B cell (primary cell): ENCODE results near the gene EPN2. TPM values are rescaled to one million over a fixed set of nuclear protein-coding genes. Genes with fewer than 3 reads are reported as not detected.

Experiments used
- ATAC-seq: fragments of 200-7000 bp; cut with Tn5 transposase; one replicate; pipeline ENCODE4 v1.10.0; 2021; ENCODE audit warnings: low read depth, mild to moderate bottlenecking, moderate number of reproducible peaks, moderate library complexity
- CTCF ChIA-PET: fragments of 350-600 bp; sonication (Branson Sonifier 250); formaldehyde crosslinking; loops from one replicate; lab custom pipeline; 2021; ENCODE audit warnings: antibody characterized with exemption, inconsistent platforms; lab: Charles Lee
- POLR2A ChIA-PET: fragments of 350-600 bp; sonication (Branson Sonifier 250); formaldehyde crosslinking; loops from one replicate; lab custom pipeline; 2021; ENCODE audit warnings: antibody characterized with exemption; lab: Charles Lee
- DNase-seq: peaks from one replicate; pipeline ENCODE4 v3.0.0; 2013
- H2AFZ ChIP-seq: 2 replicates; pipeline ENCODE4 v1.6.1; 2012; ENCODE audit warnings: mild to moderate bottlenecking, low read depth, low read length; ENCODE audit not compliant: insufficient read depth, poor library complexity, severe bottlenecking
- H3K27ac ChIP-seq, 2 donors: 1 replicate in 1 of 2; 2 replicates in 1 of 2; pipeline ENCODE4 v1.5.1; 2012 to 2013; ENCODE audit warnings: low read length in 2 of 2, mild to moderate bottlenecking in 2 of 2, moderate library complexity in 1 of 2
- H3K27me3 ChIP-seq, 4 experiments: fragments of 200-600 bp in 1 of 4; sonication (generic) in 1 of 4; replicated peaks in 1 of 4; 1 replicate in 2 of 4; 2 replicates in 2 of 4; pipeline versions ENCODE4 v1.6.1 to v1.7.0; 2013 to 2016; ENCODE audit warnings: low read length in 3 of 4, mild to moderate bottlenecking in 2 of 4, mixed read lengths in 1 of 4, moderate library complexity in 1 of 4; ENCODE audit not compliant: insufficient read depth in 4 of 4, control insufficient read depth in 3 of 4; ENCODE audit errors: control extremely low read depth in 1 of 4
- H3K36me3 ChIP-seq, 2 experiments: replicated peaks in 1 of 2; 1 replicate in 1 of 2; 2 replicates in 1 of 2; pipeline versions ENCODE4 v1.6.1 to v1.7.1; 2013; ENCODE audit warnings: low read length in 1 of 2; ENCODE audit not compliant: insufficient read depth in 2 of 2, control insufficient read depth in 1 of 2; ENCODE audit errors: control extremely low read depth in 1 of 2, extremely low read depth in 1 of 2
- H3K4me1 ChIP-seq, 2 donors: fragments of 200-600 bp in 1 of 2; sonication (generic) in 1 of 2; 1 replicate in 1 of 2; 2 replicates in 1 of 2; pipeline versions ENCODE4 v1.5.1 to v1.6.1; 2013 to 2017; ENCODE audit warnings: low read length in 2 of 2; ENCODE audit not compliant: control insufficient read depth in 2 of 2, insufficient read depth in 2 of 2
- H3K4me2 ChIP-seq: replicated peaks from 2 replicates; pipeline ENCODE3; 2012; ENCODE audit warnings: mild to moderate bottlenecking, low read depth, low read length; ENCODE audit not compliant: poor library complexity, severe bottlenecking
- H3K4me3 ChIP-seq, 5 experiments: fragments of 200-600 bp in 1 of 5; sonication (generic) in 1 of 5; 1 replicate in 3 of 5; 2 replicates in 2 of 5; pipeline versions ENCODE4 v1.5.1 to v1.7.0; 2011 to 2016; ENCODE audit warnings: low read length in 4 of 5, mild to moderate bottlenecking in 4 of 5, low read depth in 2 of 5, control low read depth in 1 of 5, moderate library complexity in 1 of 5; ENCODE audit not compliant: insufficient read depth in 1 of 5; ENCODE audit errors: control extremely low read depth in 1 of 5, extremely low read depth in 1 of 5
- H3K79me2 ChIP-seq: fragments of 200-600 bp; sonication (generic); one replicate; pipeline ENCODE4 v1.6.0; 2016; ENCODE audit warnings: low read length; ENCODE audit not compliant: control insufficient read depth, insufficient read depth
- H3K9ac ChIP-seq: fragments of 200-600 bp; sonication (generic); 2 replicates; pipeline ENCODE4 v1.6.1; 2017; ENCODE audit warnings: mild to moderate bottlenecking, low read length, moderate library complexity
- H3K9me3 ChIP-seq, 3 donors: one replicate each; pipeline versions ENCODE4 v1.6.1 to v1.7.1; 2013; ENCODE audit warnings: low read length in 2 of 3; ENCODE audit not compliant: control insufficient read depth in 2 of 3, insufficient read depth in 1 of 3; ENCODE audit errors: control extremely low read depth in 1 of 3
- H4K20me1 ChIP-seq: 2 replicates; pipeline ENCODE4 v1.6.0; 2012; ENCODE audit warnings: mild to moderate bottlenecking, low read length; ENCODE audit not compliant: insufficient read depth, control insufficient read depth, poor library complexity, severe bottlenecking
- H3K27ac Mint-ChIP-seq: one replicate; pipeline ENCODE4 v1.8.0; 2021; ENCODE audit warnings: mixed read lengths
- H3K27me3 Mint-ChIP-seq: one replicate; pipeline ENCODE4 v1.8.0; 2021; ENCODE audit warnings: mixed read lengths
- H3K4me1 Mint-ChIP-seq: one replicate; pipeline ENCODE4 v1.8.0; 2021; ENCODE audit warnings: mixed read lengths
- H3K4me3 Mint-ChIP-seq: one replicate; pipeline ENCODE4 v1.8.0; 2021; ENCODE audit warnings: mixed read lengths
- H3K9me3 Mint-ChIP-seq: one replicate; pipeline ENCODE4 v1.8.0; 2022; ENCODE audit warnings: mixed read lengths; ENCODE audit not compliant: insufficient read depth
- EZH2 ChIP-seq: IDR thresholded peaks from 2 replicates; pipeline ENCODE4 v1.6.1; 2012; ENCODE audit warnings: borderline replicate concordance, low read depth, mild to moderate bottlenecking, moderate library complexity, low read length; ENCODE audit not compliant: insufficient read depth, poor library complexity, severe bottlenecking
- WGBS: methylation state at CpG from one replicate; pipeline ENCODE4 v1.1.5; 2013; ENCODE audit warnings: missing lambda C conversion rate; ENCODE audit not compliant: insufficient coverage; 5-methylcytosine and 5-hydroxymethylcytosine counted together
- intact Hi-C: fragments of 100-400 bp; cut with micrococcal nuclease; formaldehyde crosslinking; loops from one replicate; pipeline ENCODE4 v1.10.0; 2022
- polyA plus RNA-seq: library from polyadenylated mRNA; depleted of rRNA; stranded (reverse); fragments of >200 nt; gene quantifications from 2 replicates; pipeline ENCODE4 v1.2.3, GENCODE V29; 2012
- total RNA-seq, 2 donors: library from RNA; stranded (reverse); fragments of 120-200 nt in 1 of 2; gene quantifications; 1 replicate in 1 of 2; 2 replicates in 1 of 2; pipeline versions ENCODE4 v1.2.3 to v1.2.4, GENCODE V29; 2013 to 2022
- TF ChIP-seq, protein P1 (sequence below): fragments of 200-600 bp; IDR thresholded peaks from one replicate; pipeline ENCODE4 v1.8.0; 2022; ENCODE audit warnings: antibody characterized with exemption, mild to moderate bottlenecking

The EPN2 gene
- total and polyA plus RNA-seq, 2 donors (not counting 1 experiment from before 2014, with no cell fraction given): 15.7 to 35.6 TPM

DNA sequence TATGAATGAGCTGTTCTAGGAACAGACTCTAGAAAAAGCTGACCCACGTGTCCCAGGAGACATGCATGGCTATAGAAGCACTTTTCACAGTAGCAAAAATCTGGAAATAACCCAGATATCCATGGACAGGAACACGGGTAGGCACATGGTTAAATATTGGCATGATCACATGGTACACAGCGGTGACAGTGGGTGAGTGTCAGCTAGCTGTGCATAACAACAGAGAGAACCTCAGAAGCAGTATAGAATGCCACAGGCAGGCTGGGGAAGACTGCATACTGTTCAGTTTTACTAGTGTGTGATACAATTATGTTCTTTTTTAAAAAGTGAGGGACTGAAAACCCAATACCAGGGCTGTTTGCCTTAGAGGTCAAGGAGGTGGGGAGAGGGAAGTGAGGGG, 31.4 kb downstream of the EPN2 start:
- intact Hi-C loops: no loop called here
- H3K27ac ChIP-seq: no peak overlapping the region
- H4K20me1 ChIP-seq: peaks cover 18% of the 10 kb centered on the region
- no peaks in the 10 kb centered on the region for H3K36me3 ChIP-seq
- CTCF ChIA-PET: interaction anchor here (0.6 to 0.9 kb wide), 2 partner anchors 8 to 155 kb away, joined by 3 read pairs; no protein-coding TSS in a partner anchor
- H2AFZ ChIP-seq: no peak overlapping the region
- no peak for ATAC-seq
- peaks cover 24 to 27% of the 10 kb centered on the region in 2 donors for H3K4me1 ChIP-seq
- Mint-ChIP-seq H3K4me1 (peaks cover 48% of the 10 kb centered on the region), H3K27ac (peak overlapping the region; percentile 66), H3K9me3 (no peaks in the 10 kb centered on the region), H3K4me3 (no peak overlapping the region), H3K27me3 (no peaks in the 10 kb centered on the region)
- no peaks in the 10 kb centered on the region for H3K9me3 ChIP-seq
- no peak overlapping the region for H3K4me2 ChIP-seq
- peaks cover 0 to 6% (median 2%) of the 10 kb centered on the region in 4 experiments for H3K27me3 ChIP-seq
- H3K4me3 ChIP-seq: no peak overlapping the region
- TF ChIP-seq, protein P1, sequence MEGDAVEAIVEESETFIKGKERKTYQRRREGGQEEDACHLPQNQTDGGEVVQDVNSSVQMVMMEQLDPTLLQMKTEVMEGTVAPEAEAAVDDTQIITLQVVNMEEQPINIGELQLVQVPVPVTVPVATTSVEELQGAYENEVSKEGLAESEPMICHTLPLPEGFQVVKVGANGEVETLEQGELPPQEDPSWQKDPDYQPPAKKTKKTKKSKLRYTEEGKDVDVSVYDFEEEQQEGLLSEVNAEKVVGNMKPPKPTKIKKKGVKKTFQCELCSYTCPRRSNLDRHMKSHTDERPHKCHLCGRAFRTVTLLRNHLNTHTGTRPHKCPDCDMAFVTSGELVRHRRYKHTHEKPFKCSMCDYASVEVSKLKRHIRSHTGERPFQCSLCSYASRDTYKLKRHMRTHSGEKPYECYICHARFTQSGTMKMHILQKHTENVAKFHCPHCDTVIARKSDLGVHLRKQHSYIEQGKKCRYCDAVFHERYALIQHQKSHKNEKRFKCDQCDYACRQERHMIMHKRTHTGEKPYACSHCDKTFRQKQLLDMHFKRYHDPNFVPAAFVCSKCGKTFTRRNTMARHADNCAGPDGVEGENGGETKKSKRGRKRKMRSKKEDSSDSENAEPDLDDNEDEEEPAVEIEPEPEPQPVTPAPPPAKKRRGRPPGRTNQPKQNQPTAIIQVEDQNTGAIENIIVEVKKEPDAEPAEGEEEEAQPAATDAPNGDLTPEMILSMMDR: no peak
- TF ChIP-seq EZH2: no peak
- H3K9ac ChIP-seq: no peak overlapping the region
- POLR2A ChIA-PET: no interaction called here
- WGBS: 79% methylated on average over 2 of the region's 3 CpGs
- DNase-seq: no peak
- H3K79me2 ChIP-seq: peaks cover 5% of the 10 kb centered on the region

DNA sequence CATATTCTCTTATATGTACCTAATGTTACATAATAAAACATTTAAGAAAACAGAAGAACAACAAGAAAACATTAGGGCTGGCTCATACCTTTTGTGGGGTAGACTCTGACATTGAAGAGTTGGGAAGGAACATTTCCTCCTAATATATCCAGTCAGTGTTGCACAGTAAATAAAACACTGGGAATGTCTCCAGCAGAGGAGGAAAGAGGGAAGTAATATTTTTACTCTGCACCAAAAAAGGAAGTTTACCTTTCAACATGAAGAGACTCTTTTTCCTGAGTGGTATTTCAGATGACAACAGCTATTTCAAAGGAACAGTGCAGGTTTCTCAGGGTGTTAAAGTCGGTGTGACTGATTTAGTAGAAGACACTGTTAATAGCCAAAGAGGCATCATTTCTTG, 31.9 kb downstream of the EPN2 start:
- Histone ChIP-seq H3K9ac (no peak overlapping the region), H3K36me3 (no peaks in the 10 kb centered on the region), H3K4me2 (peak overlapping the region; percentile 4), H4K20me1 (peaks cover 18% of the 10 kb centered on the region), H3K79me2 (peaks cover 5% of the 10 kb centered on the region), H3K27me3 (peaks cover 0 to 6% (median 2%) of the 10 kb centered on the region in 4 experiments), H3K4me3 (no peak overlapping the region), H3K9me3 (no peaks in the 10 kb centered on the region), H3K27ac (no peak overlapping the region), H2AFZ (no peak overlapping the region), H3K4me1 (peaks cover 24 to 27% of the 10 kb centered on the region in 2 donors)
- 0% methylated on average over 1 of the region's 1 CpG for WGBS
- POLR2A ChIA-PET: no interaction called here
- CTCF ChIA-PET: interaction anchor here (0.6 kb wide), 1 partner anchor 155 kb away, joined by 3 read pairs; no protein-coding TSS in a partner anchor
- intact Hi-C loops: no loop called here
- DNase-seq (no peak), ATAC-seq (no peak)
- TF ChIP-seq, protein P1: no peak
- TF ChIP-seq EZH2: no peak
- Mint-ChIP-seq H3K27me3 (no peaks in the 10 kb centered on the region), H3K27ac (peak overlapping the region; percentile 66), H3K9me3 (no peaks in the 10 kb centered on the region), H3K4me1 (peaks cover 45% of the 10 kb centered on the region), H3K4me3 (peak overlapping the region; percentile 9)
